ENCODE results near the gene BRINP2.

Gene BRINP2

GRCh38 chr1:177171536-177172123 lies 872 bp downstream of the BRINP2 start:
- DNase-seq = no peak

GRCh38 chr1:177172272-177172671 lies 1.5 kb downstream of the BRINP2 start:
- DNase-seq = no peak

- no peak for DNase-seq
Observed at GRCh38 chr1:177172866-177173265, 2.1 kb downstream of the BRINP2 start.

GRCh38 chr1:177173976-177174375 lies 3.2 kb downstream of the BRINP2 start:
- no peak for DNase-seq

GRCh38 chr1:177174921-177175634 lies 4.3 kb downstream of the BRINP2 start:
- no peak for DNase-seq

- DNase-seq = no peak
Observed at GRCh38 chr1:177181280-177181630, 10.5 kb downstream of the BRINP2 start.

GRCh38 chr1:177181631-177182291 lies 11.0 kb downstream of the BRINP2 start:
- no peak for DNase-seq

GRCh38 chr1:177183836-177184235 lies 13.1 kb downstream of the BRINP2 start:
- DNase-seq = no peak

GRCh38 chr1:177185209-177185608 lies 14.5 kb downstream of the BRINP2 start:
- no peak for DNase-seq

- DNase-seq = no peak
Observed at GRCh38 chr1:177186639-177187038, 15.9 kb downstream of the BRINP2 start.

GRCh38 chr1:177190308-177190970 lies 19.7 kb downstream of the BRINP2 start:
- no peak for DNase-seq

- DNase-seq = no peak
Observed at GRCh38 chr1:177198243-177198642, 27.5 kb downstream of the BRINP2 start.

- DNase-seq = no peak
Observed at GRCh38 chr1:177200290-177200689, 29.5 kb downstream of the BRINP2 start.

GRCh38 chr1:177206831-177207355 lies 36.1 kb downstream of the BRINP2 start:
- no peak for DNase-seq

GRCh38 chr1:177208920-177209319 lies 38.2 kb downstream of the BRINP2 start:
- no peak for DNase-seq

- no peak for DNase-seq
Observed at GRCh38 chr1:177209357-177209756, 38.6 kb downstream of the BRINP2 start.

GRCh38 chr1:177210071-177210470 lies 39.3 kb downstream of the BRINP2 start:
- DNase-seq = no peak

GRCh38 chr1:177211231-177211630 lies 40.5 kb downstream of the BRINP2 start:
- DNase-seq = no peak

GRCh38 chr1:177216587-177217202 lies 45.9 kb downstream of the BRINP2 start:
- no peak for DNase-seq

- DNase-seq = no peak
Observed at GRCh38 chr1:177219554-177220458, 49.0 kb downstream of the BRINP2 start.

- no peak for DNase-seq
Observed at GRCh38 chr1:177223359-177223758, 52.6 kb downstream of the BRINP2 start.

Data from activated CD4-positive, alpha-beta T cell treated with anti-CD3 and anti-CD28 coated beads, Interleukin-2, amount 50 U/mL, for 1 hour (primary cell).